Measurements from ENCODE around the gene SREK1.
"Not testable (repeated sequence)": the region's sequence is repeated elsewhere in the genome, so short reads cannot be mapped to it uniquely, and the experiment has no call there.

The SREK1 gene

GRCh38 chr5:66130493-66130892 lies 13.6 kb upstream of the SREK1 start:
- POLR2A ChIA-PET = no interaction called here
- CTCF ChIA-PET = no interaction called here
- TF ChIP-seq CTCF (IDR thresholded peaks at IDR 0.05; ENCODE audit: control extremely low read depth, extremely low read depth, low read depth, missing control alignments) = no peak
- DNase-seq (ENCODE audit: extremely low spot score) = no peak

- ChIA-PET POLR2A (no interaction called here), CTCF (no interaction called here)
- no peak for TF ChIP-seq CTCF (IDR thresholded peaks at IDR 0.05; ENCODE audit: control extremely low read depth, extremely low read depth, low read depth, missing control alignments)
- DNase-seq (ENCODE audit: extremely low spot score) = no peak
Observed at GRCh38 chr5:66134407-66134861, 9.7 kb upstream of the SREK1 start.

GRCh38 chr5:66136053-66136452 lies 8.0 kb upstream of the SREK1 start:
- POLR2A ChIA-PET = no interaction called here
- CTCF ChIA-PET = interaction anchor here (1.3 kb wide), 1 partner anchor 14 kb away, joined by 4 read pairs; no protein-coding TSS in a partner anchor

GRCh38 chr5:66136944-66137343 lies 7.2 kb upstream of the SREK1 start:
- CTCF ChIA-PET = interaction anchor here (1.3 kb wide), 1 partner anchor 15 kb away, joined by 4 read pairs; no protein-coding TSS in a partner anchor
- POLR2A ChIA-PET; DNase-seq (ENCODE audit: extremely low spot score): not testable (repeated sequence)

More at GRCh38 chr5:66136053-66136452, 8.0 kb upstream of the SREK1 start:
- no peak for TF ChIP-seq CTCF (IDR thresholded peaks at IDR 0.05; ENCODE audit: control extremely low read depth, extremely low read depth, low read depth, missing control alignments)
- DNase-seq (ENCODE audit: extremely low spot score) = no peak

GRCh38 chr5:66138637-66139317 lies 5.3 kb upstream of the SREK1 start:
- ChIA-PET POLR2A (no interaction called here), CTCF (interaction anchor here (1.2 kb wide), 1 partner anchor 26 kb away, joined by 3 read pairs; no protein-coding TSS in a partner anchor)
- no peak for TF ChIP-seq CTCF (IDR thresholded peaks at IDR 0.05; ENCODE audit: control extremely low read depth, extremely low read depth, low read depth, missing control alignments)

GRCh38 chr5:66139318-66139712 lies 4.8 kb upstream of the SREK1 start:
- CTCF ChIA-PET = interaction anchor here (1.2 kb wide), 1 partner anchor 25 kb away, joined by 3 read pairs; no protein-coding TSS in a partner anchor

More at GRCh38 chr5:66138637-66139317, 5.3 kb upstream of the SREK1 start:
- DNase-seq (ENCODE audit: extremely low spot score) = no peak

More at GRCh38 chr5:66139318-66139712, 4.8 kb upstream of the SREK1 start:
- no peak for TF ChIP-seq CTCF (IDR thresholded peaks at IDR 0.05; ENCODE audit: control extremely low read depth, extremely low read depth, low read depth, missing control alignments)
- POLR2A ChIA-PET = no interaction called here
- DNase-seq (ENCODE audit: extremely low spot score) = no peak

Measured in GM10248 (cell line).